Measurements from ENCODE around the gene NPTXR. TPM values are rescaled to one million over a fixed set of nuclear protein-coding genes. Genes with fewer than 3 reads are reported as not detected.
A peak's percentile ranks its signal among the peaks of the same experiment; 100 is the strongest.
"Not testable (repeated sequence)": the region's sequence is repeated elsewhere in the genome, so short reads cannot be mapped to it uniquely, and the experiment has no call there.

NPTXR gene
- total RNA-seq, 1 experiment from 2014 or later: 8.8 TPM

DNA sequence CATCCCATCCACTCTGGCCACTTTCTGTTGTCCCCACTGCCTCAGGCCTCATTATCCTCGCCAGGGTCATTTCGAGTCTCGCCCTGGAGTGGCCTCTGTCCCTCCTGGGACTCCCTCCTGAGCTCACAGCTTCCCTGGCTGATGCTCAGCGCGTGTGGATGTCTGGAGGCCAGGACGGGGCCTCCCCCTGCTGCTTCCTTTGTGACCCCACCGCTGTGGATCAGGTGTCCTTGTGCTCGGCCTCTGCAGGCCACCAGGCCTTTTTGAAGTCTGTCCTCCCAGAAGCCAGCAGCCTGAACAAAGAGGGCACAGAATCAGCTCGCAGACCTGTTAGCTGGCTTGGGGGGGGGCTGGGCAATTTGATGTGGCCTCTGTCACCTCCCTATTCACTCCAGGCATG lies 14.7 kb upstream of the NPTXR start:
- no peak for DNase-seq (ENCODE audit: low spot score)
- in situ Hi-C loops (cut with HindIII; ENCODE audit: low sequenced_read_pairs): no loop called here

GRCh38 chr22:38854476-38854875 lies 10.6 kb upstream of the NPTXR start:
- in situ Hi-C loops (cut with HindIII; ENCODE audit: low sequenced_read_pairs); DNase-seq (ENCODE audit: low spot score): not testable (repeated sequence)

DNA sequence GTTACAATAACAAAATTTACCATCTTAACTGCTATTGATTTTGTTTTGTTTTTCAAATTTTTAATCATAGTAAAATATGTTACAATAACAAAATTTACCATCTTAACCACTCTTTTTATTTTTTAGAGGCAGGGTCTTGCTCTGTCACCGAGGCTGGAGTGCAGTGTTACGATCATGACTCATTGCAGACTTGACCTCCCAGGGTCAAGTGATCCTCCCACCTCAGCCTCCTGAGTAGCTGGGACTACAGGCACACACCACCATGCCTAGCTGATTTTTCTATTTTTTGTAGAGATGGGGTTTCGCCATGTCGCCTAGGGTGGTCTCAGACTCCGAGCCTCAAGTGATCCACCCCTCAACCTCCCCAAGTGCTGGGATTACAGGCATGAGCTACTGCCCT lies 10.1 kb upstream of the NPTXR start:
- in situ Hi-C loops (cut with HindIII; ENCODE audit: low sequenced_read_pairs); DNase-seq (ENCODE audit: low spot score): not testable (repeated sequence)

DNA sequence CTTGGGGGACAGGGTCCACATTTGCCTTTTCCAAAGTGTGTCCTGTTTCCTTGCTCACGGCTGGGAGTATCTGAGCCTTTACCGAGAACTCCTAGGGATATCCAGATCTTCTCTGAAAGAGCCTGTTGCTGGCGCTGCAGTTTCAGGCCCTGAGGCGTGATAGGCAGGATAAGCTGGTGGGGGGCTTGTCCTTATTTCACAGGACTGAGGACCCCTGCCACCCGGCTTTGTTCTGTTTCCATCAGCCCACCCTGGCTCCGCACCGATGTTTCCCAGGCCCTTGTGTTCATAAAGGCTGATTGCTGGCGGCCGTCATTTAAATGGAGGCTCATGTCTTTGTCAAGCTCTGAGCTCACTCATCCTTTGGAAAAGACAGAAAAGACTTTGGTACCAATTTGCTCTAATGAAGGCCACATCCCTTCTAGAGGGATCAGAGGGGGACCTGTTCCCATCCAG lies 9.4 kb upstream of the NPTXR start:
- in situ Hi-C loops (cut with HindIII; ENCODE audit: low sequenced_read_pairs): no loop called here
- no peak for DNase-seq (ENCODE audit: low spot score)

DNA sequence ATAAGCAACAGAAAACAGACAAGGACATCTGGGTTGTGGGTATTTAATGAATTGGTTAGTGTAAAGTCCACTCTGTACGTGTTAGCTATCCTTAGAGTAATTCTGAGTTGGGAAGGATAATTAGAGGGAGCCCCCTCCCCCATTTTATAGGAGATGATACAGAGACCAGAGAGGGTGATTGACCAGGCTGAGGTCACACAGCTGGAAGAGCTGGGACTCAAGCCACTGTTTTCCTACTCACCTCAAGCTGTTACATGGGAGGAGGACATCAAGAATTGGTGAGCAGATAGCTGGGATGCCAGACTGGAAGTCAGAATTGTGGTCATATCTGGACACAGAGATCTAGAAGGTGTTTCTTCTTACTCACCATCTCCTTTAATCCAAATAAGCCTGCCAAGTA lies 8.7 kb upstream of the NPTXR start:
- no peak for DNase-seq (ENCODE audit: low spot score)

DNA sequence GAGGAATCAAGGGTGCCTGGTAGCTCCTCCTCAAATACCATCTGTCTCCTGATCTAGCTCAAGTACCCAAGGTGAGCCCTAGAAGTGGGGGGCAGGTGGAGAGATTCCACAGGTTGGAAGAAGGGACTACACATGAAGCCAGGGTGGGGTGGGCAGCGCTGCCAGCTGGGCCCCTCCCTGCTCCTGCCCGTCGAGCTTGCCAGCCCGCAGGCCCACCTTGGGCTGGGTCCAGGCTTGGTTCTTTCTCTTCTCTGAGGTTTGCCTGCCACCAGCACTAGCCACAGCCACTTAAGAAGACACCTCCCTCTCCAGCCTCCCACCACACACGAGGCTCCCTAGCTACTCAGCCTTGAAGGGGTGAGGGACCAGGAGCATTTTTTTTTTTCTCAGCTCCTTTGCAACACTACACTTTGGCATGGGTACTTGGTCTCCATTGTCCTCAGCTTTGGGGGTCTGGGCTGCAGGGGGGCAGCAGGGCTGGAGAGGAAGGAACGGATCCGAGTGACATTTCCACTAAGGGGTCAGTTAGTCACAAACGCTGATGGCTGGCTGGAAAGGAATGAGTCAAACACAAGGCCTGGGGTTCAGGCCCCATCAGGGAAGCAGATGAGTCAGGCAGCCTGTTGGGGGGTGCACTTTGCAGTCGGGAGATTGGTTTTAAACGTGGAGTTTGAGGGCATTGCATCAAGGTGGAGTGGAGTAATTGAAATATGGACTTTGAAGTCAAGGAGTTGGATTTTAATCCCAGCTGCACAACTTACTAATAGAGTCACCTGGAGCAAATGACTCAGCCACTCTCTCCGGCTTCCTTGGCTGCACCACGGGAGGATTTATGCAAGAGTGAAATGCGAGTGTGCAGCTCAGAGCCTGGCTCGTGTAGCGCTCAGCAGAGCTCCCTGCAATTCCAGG lies 7.4 kb upstream of the NPTXR start:
- DNase-seq (ENCODE audit: low spot score): no peak
- in situ Hi-C loops (cut with HindIII; ENCODE audit: low sequenced_read_pairs): no loop called here

More for the DNA sequence above, 8.7 kb upstream of the NPTXR start:
- in situ Hi-C loops (cut with HindIII; ENCODE audit: low sequenced_read_pairs): no loop called here

GRCh38 chr22:38850399-38850798 lies 6.6 kb upstream of the NPTXR start:
- DNase-seq (ENCODE audit: low spot score): no peak
- in situ Hi-C loops (cut with HindIII; ENCODE audit: low sequenced_read_pairs): no loop called here

- DNase-seq (ENCODE audit: low spot score): peak; percentile 95
- in situ Hi-C loops (cut with HindIII; ENCODE audit: low sequenced_read_pairs): no loop called here
Measured at GRCh38 chr22:38849811-38850210, 6.0 kb upstream of the NPTXR start.

DNA sequence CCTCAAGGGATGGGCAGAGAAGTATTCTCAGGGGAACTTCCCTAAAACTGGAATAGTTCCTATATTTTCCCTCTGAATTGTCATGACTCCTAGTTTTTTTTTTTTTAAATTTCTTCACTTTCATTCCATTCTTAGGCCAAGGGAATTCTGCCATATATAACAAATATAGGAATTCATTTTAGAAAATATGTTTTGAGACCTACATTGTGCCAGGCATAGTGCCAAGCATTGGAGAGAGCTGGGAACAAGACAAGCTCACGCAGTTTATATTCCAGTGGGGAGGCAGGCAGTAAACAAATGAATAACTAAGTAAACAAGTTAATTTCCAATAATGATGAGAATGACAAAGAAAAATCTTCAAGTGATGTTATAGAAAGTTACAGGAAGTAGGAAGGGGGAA lies 2.6 kb upstream of the NPTXR start:
- in situ Hi-C loops (cut with HindIII; ENCODE audit: low sequenced_read_pairs): no loop called here
- DNase-seq (ENCODE audit: low spot score): no peak

- in situ Hi-C loops (cut with HindIII; ENCODE audit: low sequenced_read_pairs): no loop called here
- DNase-seq (ENCODE audit: low spot score): peak; percentile 58
Measured at GRCh38 chr22:38845004-38845740, 1.3 kb upstream of the NPTXR start.

GRCh38 chr22:38844315-38845003 lies 631 bp upstream of the NPTXR start:
- DNase-seq (ENCODE audit: low spot score): no peak
- in situ Hi-C loops (cut with HindIII; ENCODE audit: low sequenced_read_pairs): no loop called here

GRCh38 chr22:38843201-38843656 lies 599 bp downstream of the NPTXR start:
- in situ Hi-C loops (cut with HindIII; ENCODE audit: low sequenced_read_pairs): no loop called here

DNA sequence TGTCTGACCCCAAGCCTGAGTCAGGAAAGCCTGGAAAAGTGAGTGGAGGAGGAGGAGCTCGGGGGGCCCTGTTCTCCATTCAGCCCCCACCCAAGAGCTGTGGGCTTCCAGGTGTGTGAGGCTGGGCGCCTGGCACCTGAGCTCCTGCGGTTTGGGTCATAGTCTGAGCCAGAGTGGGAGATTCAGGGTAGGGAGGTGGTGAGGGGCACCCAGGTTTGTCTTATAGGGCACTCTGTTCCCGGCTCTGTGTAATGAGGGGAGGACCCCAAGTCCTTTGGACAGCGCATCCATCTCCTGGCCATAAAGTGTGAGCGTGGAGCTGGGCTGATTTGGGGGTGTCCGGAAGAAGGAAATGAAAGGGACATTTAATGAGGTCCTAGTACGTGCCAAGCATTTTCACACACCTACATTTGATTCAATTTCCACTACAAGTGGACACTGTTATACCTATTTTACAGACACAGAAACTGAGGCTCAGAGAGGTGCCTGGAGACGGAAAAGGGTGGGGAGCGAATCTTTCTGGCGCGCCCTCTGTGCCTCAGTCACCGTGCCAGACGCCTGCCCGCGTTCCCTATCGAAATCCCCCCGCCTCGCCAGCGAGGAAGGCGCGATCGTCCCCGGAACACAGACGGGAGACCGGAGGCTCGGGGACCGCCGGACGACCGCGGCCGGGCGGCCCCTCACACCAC lies 1.2 kb downstream of the NPTXR start:
- in situ Hi-C loops (cut with HindIII; ENCODE audit: low sequenced_read_pairs): no loop called here
- DNase-seq (ENCODE audit: low spot score): no peak

More at GRCh38 chr22:38843201-38843656, 599 bp downstream of the NPTXR start:
- no peak for DNase-seq (ENCODE audit: low spot score)

GRCh38 chr22:38841635-38842034 lies 2.2 kb downstream of the NPTXR start:
- in situ Hi-C loops (cut with HindIII; ENCODE audit: low sequenced_read_pairs): no loop called here

GRCh38 chr22:38841211-38841610 lies 2.6 kb downstream of the NPTXR start:
- no peak for DNase-seq (ENCODE audit: low spot score)
- in situ Hi-C loops (cut with HindIII; ENCODE audit: low sequenced_read_pairs): no loop called here

More at GRCh38 chr22:38841635-38842034, 2.2 kb downstream of the NPTXR start:
- no peak for DNase-seq (ENCODE audit: low spot score)

- in situ Hi-C loops (cut with HindIII; ENCODE audit: low sequenced_read_pairs): no loop called here
- no peak for DNase-seq (ENCODE audit: low spot score)
Measured at GRCh38 chr22:38840129-38840528, 3.7 kb downstream of the NPTXR start.

GRCh38 chr22:38839686-38840085 lies 4.1 kb downstream of the NPTXR start:
- in situ Hi-C loops (cut with HindIII; ENCODE audit: low sequenced_read_pairs): no loop called here
- no peak for DNase-seq (ENCODE audit: low spot score)

DNA sequence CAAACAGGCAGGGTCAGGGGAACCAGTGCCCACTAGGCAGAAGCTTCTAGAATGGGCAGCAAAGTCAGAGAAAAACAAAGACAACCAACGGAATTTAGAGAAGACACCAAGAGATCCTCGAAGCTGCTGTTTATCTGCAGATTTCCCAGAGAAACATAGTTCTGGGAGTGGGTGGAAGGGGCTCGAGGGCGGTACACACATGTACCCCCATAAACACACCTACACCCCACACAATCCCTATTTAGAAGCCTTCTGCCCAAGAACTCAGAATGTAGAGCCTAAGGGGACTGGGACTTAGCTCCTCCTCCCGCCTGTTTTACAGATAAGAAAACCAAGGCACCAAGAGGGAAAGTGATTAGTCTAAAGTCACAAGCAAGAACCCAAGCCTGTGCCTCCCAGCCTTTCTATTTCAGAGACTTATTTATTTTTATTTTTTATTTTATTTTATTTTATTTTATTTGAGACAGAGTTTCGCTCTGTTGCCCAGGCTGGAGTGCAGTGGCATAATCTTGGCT lies 6.4 kb downstream of the NPTXR start:
- no peak for DNase-seq (ENCODE audit: low spot score)
- in situ Hi-C loops (cut with HindIII; ENCODE audit: low sequenced_read_pairs): no loop called here

DNA sequence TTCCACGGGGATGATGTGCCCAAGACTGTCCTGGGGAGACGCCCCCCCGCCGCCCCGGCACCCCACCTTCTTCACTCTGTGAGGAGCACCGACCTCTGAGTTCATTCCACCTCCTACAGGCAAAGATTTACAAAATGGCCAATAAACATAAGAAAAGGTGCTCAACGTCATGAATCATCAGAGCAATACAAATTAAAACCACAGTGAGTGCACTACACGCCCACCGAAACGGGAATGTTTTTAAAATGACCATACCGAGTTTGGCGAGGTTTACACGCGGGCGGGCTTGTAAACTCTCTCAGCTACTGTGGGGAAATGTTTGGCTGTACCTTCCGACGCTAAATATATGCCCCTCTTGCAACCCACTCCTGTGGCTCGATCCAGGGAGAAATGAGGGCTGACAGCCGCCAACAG lies 7.9 kb downstream of the NPTXR start:
- no peak for DNase-seq (ENCODE audit: low spot score)
- in situ Hi-C loops (cut with HindIII; ENCODE audit: low sequenced_read_pairs): no loop called here

All from G401 (cell line).